ENCODE data around the gene KIF18B. TPM values are rescaled to one million over a fixed set of nuclear protein-coding genes. Genes with fewer than 3 reads are reported as not detected.

The KIF18B gene
- total and polyA plus RNA-seq, 11 donors, result 0.06 to 5.4 (median 0.30) TPM; not detected in 1

DNA sequence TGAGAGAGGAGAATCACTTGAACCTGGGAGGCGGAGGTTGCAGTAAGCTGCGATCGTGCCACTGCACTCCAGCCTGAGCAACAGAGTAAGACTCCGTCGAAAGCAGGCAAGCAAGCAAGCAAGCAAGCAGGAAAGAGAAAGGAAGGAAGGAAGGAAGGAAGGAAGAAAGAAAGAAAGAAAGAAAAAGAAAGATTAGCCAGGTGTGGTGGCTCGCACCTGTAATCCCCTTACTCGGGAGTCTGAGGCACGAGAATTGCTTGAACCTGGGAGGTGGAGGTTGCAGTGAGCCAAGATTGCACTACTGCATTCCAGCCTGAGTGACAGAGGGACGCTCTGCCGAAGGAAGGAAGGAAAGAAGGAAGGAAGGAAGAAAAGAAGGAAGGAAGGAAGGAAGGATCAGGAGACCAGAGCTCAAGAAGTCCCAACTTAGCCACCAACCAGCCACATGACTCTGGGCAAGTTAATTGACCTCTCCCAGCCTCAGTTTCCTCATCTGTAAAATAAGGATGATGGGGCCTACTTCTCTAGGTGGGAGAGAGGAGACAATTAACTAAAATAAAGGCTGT lies 38.7 kb downstream of the KIF18B start:
- H3K36me3 ChIP-seq, result no peaks in the 10 kb centered on the region
- H3K27ac ChIP-seq, result no peak overlapping the region
- ATAC-seq (no peak), DNase-seq (no peak)
- no peak overlapping the region for H3K4me3 ChIP-seq
- TF ChIP-seq, protein P1, sequence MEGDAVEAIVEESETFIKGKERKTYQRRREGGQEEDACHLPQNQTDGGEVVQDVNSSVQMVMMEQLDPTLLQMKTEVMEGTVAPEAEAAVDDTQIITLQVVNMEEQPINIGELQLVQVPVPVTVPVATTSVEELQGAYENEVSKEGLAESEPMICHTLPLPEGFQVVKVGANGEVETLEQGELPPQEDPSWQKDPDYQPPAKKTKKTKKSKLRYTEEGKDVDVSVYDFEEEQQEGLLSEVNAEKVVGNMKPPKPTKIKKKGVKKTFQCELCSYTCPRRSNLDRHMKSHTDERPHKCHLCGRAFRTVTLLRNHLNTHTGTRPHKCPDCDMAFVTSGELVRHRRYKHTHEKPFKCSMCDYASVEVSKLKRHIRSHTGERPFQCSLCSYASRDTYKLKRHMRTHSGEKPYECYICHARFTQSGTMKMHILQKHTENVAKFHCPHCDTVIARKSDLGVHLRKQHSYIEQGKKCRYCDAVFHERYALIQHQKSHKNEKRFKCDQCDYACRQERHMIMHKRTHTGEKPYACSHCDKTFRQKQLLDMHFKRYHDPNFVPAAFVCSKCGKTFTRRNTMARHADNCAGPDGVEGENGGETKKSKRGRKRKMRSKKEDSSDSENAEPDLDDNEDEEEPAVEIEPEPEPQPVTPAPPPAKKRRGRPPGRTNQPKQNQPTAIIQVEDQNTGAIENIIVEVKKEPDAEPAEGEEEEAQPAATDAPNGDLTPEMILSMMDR (IDR thresholded peaks at IDR 0.05), result no peak
- no peak for TF ChIP-seq POLR2A (IDR thresholded peaks at IDR 0.05)
- intact Hi-C loops (cut with DNase I), result no loop called here
- peaks cover 0 to 23% (median 0%) of the 10 kb centered on the region in 9 donors for H3K27me3 ChIP-seq
- no peaks in the 10 kb centered on the region for H3K9me3 ChIP-seq
- 77 to 86% (median 83%) methylated on average over 10 of the region's 10 CpGs for WGBS, 4 donors
- peaks cover 0 to 21% (median 6%) of the 10 kb centered on the region in 12 donors for H3K4me1 ChIP-seq

DNA sequence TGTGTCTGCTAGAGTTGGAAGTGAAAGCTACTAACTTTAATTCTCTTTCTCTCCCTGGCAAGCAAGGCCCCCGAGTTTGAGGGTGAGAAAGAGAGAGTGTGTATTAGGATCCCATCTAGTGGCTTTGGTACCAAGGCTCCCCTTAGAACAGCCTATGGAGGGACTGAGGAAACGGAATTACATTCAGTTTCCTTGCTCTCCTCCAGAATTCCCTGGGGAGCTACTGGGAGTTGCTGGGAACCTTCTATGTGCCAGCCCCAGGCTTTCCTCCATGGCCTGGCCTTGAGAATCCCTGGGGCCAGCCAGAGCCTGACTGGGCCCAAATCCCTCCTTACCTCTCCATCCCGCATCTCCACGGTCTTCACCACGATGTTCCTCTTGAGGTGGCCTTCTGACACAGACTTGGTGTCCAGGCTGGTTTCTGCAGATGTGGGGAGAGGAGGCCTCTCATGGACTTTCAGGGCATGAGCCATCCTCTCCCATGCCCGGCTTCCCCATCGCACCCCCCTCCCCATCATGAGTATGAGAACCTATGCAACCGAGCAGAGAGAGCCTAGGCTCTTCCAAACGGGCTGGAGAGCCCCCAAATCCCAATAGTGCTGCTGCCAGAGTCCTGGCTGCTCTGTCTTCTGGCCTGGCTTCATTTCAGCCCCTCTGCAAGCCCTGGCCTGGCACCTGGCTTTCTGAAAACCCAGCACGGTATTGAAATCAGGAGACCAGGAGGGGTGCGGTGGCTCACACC lies 39.7 kb downstream of the KIF18B start:
- Histone ChIP-seq H3K4me3 (no peak overlapping the region), H3K27ac (no peak overlapping the region), H3K27me3 (peaks cover 0 to 17% (median 0%) of the 10 kb centered on the region in 9 donors), H3K36me3 (no peaks in the 10 kb centered on the region), H3K9me3 (no peaks in the 10 kb centered on the region), H3K4me1 (peaks cover 0 to 21% (median 6%) of the 10 kb centered on the region in 12 donors)
- DNase-seq (no peak), ATAC-seq (no peak)
- no peak for TF ChIP-seq POLR2A (IDR thresholded peaks at IDR 0.05)
- TF ChIP-seq, protein P1 (IDR thresholded peaks at IDR 0.05), result no peak
- intact Hi-C loops (cut with DNase I), result no loop called here
- 81 to 90% (median 84%) methylated on average over 9 to 11 of the region's 11 CpGs for WGBS, 4 donors

GRCh38 chr17:44906763-44907728 lies 40.5 kb downstream of the KIF18B start:
- H3K4me1 ChIP-seq, result peaks cover 0 to 21% (median 6%) of the 10 kb centered on the region in 12 donors
- peaks cover 0 to 9% (median 0%) of the 10 kb centered on the region in 9 donors for H3K27me3 ChIP-seq
- no peak overlapping the region for H3K4me3 ChIP-seq
- H3K36me3 ChIP-seq, result no peaks in the 10 kb centered on the region
- H3K27ac ChIP-seq, result no peak overlapping the region
- intact Hi-C loops (cut with DNase I), result no loop called here
- WGBS, 4 donors, result 75 to 84% (median 78%) methylated on average over 17 to 18 of the region's 18 CpGs
- no peaks in the 10 kb centered on the region for H3K9me3 ChIP-seq
- ATAC-seq (no peak), DNase-seq (no peak)
- TF ChIP-seq POLR2A (IDR thresholded peaks at IDR 0.05), result no peak
- TF ChIP-seq, protein P1 (IDR thresholded peaks at IDR 0.05), result no peak

Measured in heart left ventricle (tissue), 16 donors.